HEK293 (cell line): ENCODE data around the gene IQCE.

ENCODE experiments used
- CTCF ChIA-PET: fragments of 350-600 bp; formaldehyde crosslinking; extraction: SDS; loops from one replicate; lab custom pipeline; 2021; ENCODE audit warnings: antibody characterized with exemption; lab: Yijun Ruan, JAX
- POLR2A ChIA-PET: fragments of 300-600 bp; formaldehyde crosslinking; extraction: SDS; loops from one replicate; lab custom pipeline; 2020; ENCODE audit warnings: antibody characterized with exemption, inconsistent platforms; lab: Yijun Ruan, JAX
- H3K27ac ChIP-seq: fragments of 200-500 bp; sonication (Bioruptor generic); 2 replicates; pipeline ENCODE4 v1.5.1; 2014; ENCODE audit warnings: low read depth, low read length, control low read depth, inconsistent platforms; ENCODE audit errors: extremely low read depth
- H3K36me3 ChIP-seq, 2 experiments: fragments of 200-500 bp in 1 of 2; sonication (Bioruptor generic) in 1 of 2; 1 replicate in 1 of 2; 2 replicates in 1 of 2; pipeline ENCODE4 v1.5.1; 2014 to 2017; ENCODE audit warnings: inconsistent platforms in 2 of 2, low read length in 2 of 2; ENCODE audit not compliant: control insufficient read depth in 2 of 2, insufficient read depth in 1 of 2
- H3K4me1 ChIP-seq: fragments of 200-500 bp; sonication (Bioruptor generic); 2 replicates; pipeline ENCODE4 v1.5.1; 2014; ENCODE audit warnings: mild to moderate bottlenecking, low read length, inconsistent platforms; ENCODE audit not compliant: control insufficient read depth, insufficient read depth
- H3K4me3 ChIP-seq: 2 replicates; pipeline ENCODE4 v1.5.1; 2011; ENCODE audit warnings: low read depth, mild to moderate bottlenecking, control low read depth, low read length, moderate library complexity
- H3K9me3 ChIP-seq: fragments of 200-500 bp; sonication (Bioruptor generic); 2 replicates; pipeline ENCODE4 v1.5.1; 2014; ENCODE audit warnings: low read depth, low read length, inconsistent platforms; ENCODE audit not compliant: control insufficient read depth, insufficient read depth
- GLI2 ChIP-seq: fragments of 450-650 bp; formaldehyde crosslinking; IDR thresholded peaks from 2 replicates; pipeline ENCODE4; 2017; ENCODE audit warnings: missing biosample characterization, missing genetic modification characterization, low read depth, borderline replicate concordance
- GLIS2 ChIP-seq: fragments of 450-650 bp; formaldehyde crosslinking; IDR thresholded peaks from 2 replicates; pipeline ENCODE4 v1.5.1; 2016; ENCODE audit warnings: missing biosample characterization, missing genetic modification characterization
- KLF17 ChIP-seq: fragments of 450-650 bp; formaldehyde crosslinking; IDR thresholded peaks from 2 replicates; pipeline ENCODE4 v1.5.1; 2016; ENCODE audit warnings: missing biosample characterization, missing genetic modification characterization
- KLF7 ChIP-seq: fragments of 450-650 bp; formaldehyde crosslinking; IDR thresholded peaks from 2 replicates; pipeline ENCODE4 v1.5.1; 2016; ENCODE audit warnings: missing biosample characterization, missing genetic modification characterization, borderline replicate concordance
- PBX3 ChIP-seq: sonication (generic); formaldehyde crosslinking; IDR thresholded peaks from 2 replicates; pipeline ENCODE4 v1.8.1; 2022; ENCODE audit warnings: mild to moderate bottlenecking, moderate library complexity, missing genetic modification reagents
- SP3 ChIP-seq: fragments of 450-650 bp; formaldehyde crosslinking; IDR thresholded peaks from 2 replicates; pipeline ENCODE4 v1.5.1; 2016; ENCODE audit warnings: missing biosample characterization, missing genetic modification characterization
- ZBTB26 ChIP-seq: fragments of 450-650 bp; formaldehyde crosslinking; optimal IDR thresholded peaks from 2 replicates; pipeline ENCODE3; 2016; ENCODE audit warnings: missing biosample characterization, mild to moderate bottlenecking, missing genetic modification characterization
- ZNF214 ChIP-seq: fragments of 450-650 bp; formaldehyde crosslinking; IDR thresholded peaks from 2 replicates; pipeline ENCODE4 v1.5.1; 2017; ENCODE audit warnings: missing biosample characterization, mild to moderate bottlenecking, missing genetic modification characterization, borderline replicate concordance
- ZNF223 ChIP-seq: fragments of 450-650 bp; formaldehyde crosslinking; IDR thresholded peaks from 2 replicates; pipeline ENCODE4 v1.5.1; 2016; ENCODE audit warnings: missing biosample characterization, missing genetic modification characterization
- ZNF248 ChIP-seq: fragments of 450-650 bp; formaldehyde crosslinking; IDR thresholded peaks from 2 replicates; pipeline ENCODE4 v1.5.1; 2017; ENCODE audit warnings: missing biosample characterization, missing genetic modification characterization
- ZNF394 ChIP-seq: fragments of 450-650 bp; formaldehyde crosslinking; IDR thresholded peaks from 2 replicates; pipeline ENCODE4 v1.5.1; 2016; ENCODE audit warnings: missing biosample characterization, missing genetic modification characterization, mild to moderate bottlenecking, moderate library complexity, borderline replicate concordance
- ZNF404 ChIP-seq: fragments of 450-650 bp; formaldehyde crosslinking; IDR thresholded peaks from 2 replicates; pipeline ENCODE4 v1.5.1; 2017; ENCODE audit warnings: missing biosample characterization, missing genetic modification characterization
- ZNF488 ChIP-seq: fragments of 450-650 bp; formaldehyde crosslinking; IDR thresholded peaks from 2 replicates; pipeline ENCODE4 v1.5.1; 2016; ENCODE audit warnings: missing biosample characterization, missing genetic modification characterization
- ZNF513 ChIP-seq: fragments of 450-650 bp; IDR thresholded peaks from 2 replicates; pipeline ENCODE4 v1.5.1; 2018; ENCODE audit warnings: missing biosample characterization, missing genetic modification characterization
- ZSCAN18 ChIP-seq: fragments of 450-650 bp; formaldehyde crosslinking; IDR thresholded peaks from 2 replicates; pipeline ENCODE4 v1.5.1; 2016; ENCODE audit warnings: missing biosample characterization, missing genetic modification characterization
- TF ChIP-seq, protein P1 (sequence below): fragments of 450-650 bp; formaldehyde crosslinking; IDR thresholded peaks from 2 replicates; pipeline ENCODE4 v1.5.1; 2016; ENCODE audit warnings: missing biosample characterization, missing genetic modification characterization
- TF ChIP-seq, protein P2 (sequence below): fragments of 450-650 bp; formaldehyde crosslinking; IDR thresholded peaks from 2 replicates; pipeline ENCODE4 v1.5.1; 2016; ENCODE audit warnings: missing biosample characterization, missing genetic modification characterization

IQCE gene

GRCh38 chr7:2631946-2632732 lies 73.4 kb downstream of the IQCE start, which contains the start of gene TTYH3 (continued):
- TF ChIP-seq PBX3 (CRISPR knock-in tag) (no peak), KLF7 (tag by site-specific recombination) (no peak), ZSCAN18 (tag by site-specific recombination) (no peak), GLI2 (tag by site-specific recombination) (no peak), GLIS2 (tag by site-specific recombination) (peak; percentile 3; the same call in 1 of the 2 replicates), ZNF404 (no peak), ZNF214 (tag by site-specific recombination) (no peak), ZNF513 (tag by site-specific recombination) (no peak), ZBTB26 (tag by site-specific recombination) (peak; percentile 47), ZNF488 (no peak)
- TF ChIP-seq, protein P1, sequence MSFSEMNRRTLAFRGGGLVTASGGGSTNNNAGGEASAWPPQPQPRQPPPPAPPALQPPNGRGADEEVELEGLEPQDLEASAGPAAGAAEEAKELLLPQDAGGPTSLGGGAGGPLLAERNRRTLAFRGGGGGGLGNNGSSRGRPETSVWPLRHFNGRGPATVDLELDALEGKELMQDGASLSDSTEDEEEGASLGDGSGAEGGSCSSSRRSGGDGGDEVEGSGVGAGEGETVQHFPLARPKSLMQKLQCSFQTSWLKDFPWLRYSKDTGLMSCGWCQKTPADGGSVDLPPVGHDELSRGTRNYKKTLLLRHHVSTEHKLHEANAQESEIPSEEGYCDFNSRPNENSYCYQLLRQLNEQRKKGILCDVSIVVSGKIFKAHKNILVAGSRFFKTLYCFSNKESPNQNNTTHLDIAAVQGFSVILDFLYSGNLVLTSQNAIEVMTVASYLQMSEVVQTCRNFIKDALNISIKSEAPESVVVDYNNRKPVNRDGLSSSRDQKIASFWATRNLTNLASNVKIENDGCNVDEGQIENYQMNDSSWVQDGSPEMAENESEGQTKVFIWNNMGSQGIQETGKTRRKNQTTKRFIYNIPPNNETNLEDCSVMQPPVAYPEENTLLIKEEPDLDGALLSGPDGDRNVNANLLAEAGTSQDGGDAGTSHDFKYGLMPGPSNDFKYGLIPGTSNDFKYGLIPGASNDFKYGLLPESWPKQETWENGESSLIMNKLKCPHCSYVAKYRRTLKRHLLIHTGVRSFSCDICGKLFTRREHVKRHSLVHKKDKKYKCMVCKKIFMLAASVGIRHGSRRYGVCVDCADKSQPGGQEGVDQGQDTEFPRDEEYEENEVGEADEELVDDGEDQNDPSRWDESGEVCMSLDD: peak; percentile 51

GRCh38 chr7:2632733-2633537 lies 74.2 kb downstream of the IQCE start:
- Histone ChIP-seq H3K27ac (peak overlapping the region; percentile 75), H3K9me3 (no peaks in the 10 kb centered on the region), H3K4me3 (peak overlapping the region; percentile 85), H3K36me3 (peaks cover 0 to 14% of the 10 kb centered on the region in 2 experiments; a peak in 1 of 3 replicates), H3K4me1 (peaks cover 8% of the 10 kb centered on the region; the same call in 1 of the 2 replicates)
- CTCF ChIA-PET: interaction anchor here (0.7 kb wide), 1 partner anchor 47 kb away, joined by 5 read pairs; no protein-coding TSS in a partner anchor
- POLR2A ChIA-PET: interaction anchor here (0.6 to 1.1 kb wide), 2 partner anchors 11 to 14 kb away, joined by 3 to 4 read pairs; no protein-coding TSS in a partner anchor
- TF ChIP-seq, protein P2, sequence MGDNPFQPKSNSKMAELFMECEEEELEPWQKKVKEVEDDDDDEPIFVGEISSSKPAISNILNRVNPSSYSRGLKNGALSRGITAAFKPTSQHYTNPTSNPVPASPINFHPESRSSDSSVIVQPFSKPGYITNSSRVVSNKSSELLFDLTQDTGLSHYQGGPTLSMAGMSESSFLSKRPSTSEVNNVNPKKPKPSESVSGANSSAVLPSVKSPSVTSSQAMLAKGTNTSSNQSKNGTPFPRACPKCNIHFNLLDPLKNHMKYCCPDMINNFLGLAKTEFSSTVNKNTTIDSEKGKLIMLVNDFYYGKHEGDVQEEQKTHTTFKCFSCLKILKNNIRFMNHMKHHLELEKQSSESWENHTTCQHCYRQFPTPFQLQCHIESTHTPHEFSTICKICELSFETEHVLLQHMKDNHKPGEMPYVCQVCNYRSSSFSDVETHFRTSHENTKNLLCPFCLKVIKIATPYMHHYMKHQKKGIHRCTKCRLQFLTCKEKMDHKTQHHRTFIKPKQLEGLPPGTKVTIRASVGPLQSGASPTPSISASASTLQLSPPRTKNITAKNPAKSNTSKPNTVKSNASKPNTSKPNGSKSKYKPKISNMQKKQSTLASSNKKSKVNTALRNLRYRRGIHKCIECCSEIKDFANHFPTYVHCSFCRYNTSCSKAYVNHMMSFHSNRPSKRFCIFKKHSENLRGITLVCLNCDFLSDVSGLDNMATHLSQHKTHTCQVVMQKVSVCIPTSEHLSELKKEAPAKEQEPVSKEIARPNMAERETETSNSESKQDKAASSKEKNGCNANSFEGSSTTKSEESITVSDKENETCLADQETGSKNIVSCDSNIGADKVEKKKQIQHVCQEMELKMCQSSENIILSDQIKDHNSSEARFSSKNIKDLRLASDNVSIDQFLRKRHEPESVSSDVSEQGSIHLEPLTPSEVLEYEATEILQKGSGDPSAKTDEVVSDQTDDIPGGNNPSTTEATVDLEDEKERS (tag by site-specific recombination): no peak
- 0 out of 2 replicates have a peak, but pooled peaks have one; percentile 27 for TF ChIP-seq SP3 (tag by site-specific recombination)
- TF ChIP-seq ZBTB26 (tag by site-specific recombination): no peak
- TF ChIP-seq ZNF394 (tag by site-specific recombination): peak; percentile 45; the same call in 1 of the 2 replicates
- TF ChIP-seq ZNF223 (tag by site-specific recombination): 0 out of 2 replicates have a peak, but pooled peaks have one; percentile 67
- TF ChIP-seq ZNF248 (tag by site-specific recombination): no peak
- TF ChIP-seq KLF17: 0 out of 2 replicates have a peak, but pooled peaks have one; percentile 60
